SK-N-SH (cell line): ENCODE results near the gene TGM5.

ENCODE experiments used
- FOSL2 ChIP-seq: IDR thresholded peaks from 2 replicates; pipeline ENCODE4 v1.4.0; 2012; ENCODE audit warnings: low read depth, mild to moderate bottlenecking, moderate library complexity, borderline replicate concordance
- REST ChIP-seq: IDR thresholded peaks from 2 replicates; pipeline ENCODE4 v1.6.1; 2012; ENCODE audit warnings: mild to moderate bottlenecking, low read depth, low read length, moderate library complexity
- YY1 ChIP-seq: IDR thresholded peaks from 2 replicates; pipeline ENCODE4 v1.4.0; 2012; ENCODE audit warnings: low read depth, mild to moderate bottlenecking
- ZBTB33 ChIP-seq: IDR thresholded peaks from 2 replicates; pipeline ENCODE4 v1.4.0; 2012; ENCODE audit warnings: low read depth, borderline replicate concordance

GRCh38 chr15:43244092-43244491 is 22.6 kb downstream of the TGM5 start:
- no peak for TF ChIP-seq REST
- TF ChIP-seq YY1: no peak
- TF ChIP-seq FOSL2: no peak
- TF ChIP-seq ZBTB33: no peak
